HEK293T (cell line): Measurements from ENCODE around the gene CLEC4F.

Experiments used
- ELF4 ChIP-seq: fragments of 450-650 bp; IDR thresholded peaks from 2 replicates; pipeline ENCODE4 v1.6.1; 2017; ENCODE audit warnings: antibody characterized with exemption
- FOXA1 ChIP-seq: fragments of 450-650 bp; IDR thresholded peaks from 2 replicates; pipeline ENCODE4 v1.6.1; 2016; ENCODE audit warnings: mild to moderate bottlenecking
- HDGF ChIP-seq: fragments of 450-650 bp; IDR thresholded peaks from 2 replicates; pipeline ENCODE4 v1.6.1; 2017; ENCODE audit warnings: antibody characterized with exemption, borderline replicate concordance
- ZNF384 ChIP-seq: fragments of 450-650 bp; IDR thresholded peaks from 2 replicates; pipeline ENCODE4 v1.6.1; 2016

DNA sequence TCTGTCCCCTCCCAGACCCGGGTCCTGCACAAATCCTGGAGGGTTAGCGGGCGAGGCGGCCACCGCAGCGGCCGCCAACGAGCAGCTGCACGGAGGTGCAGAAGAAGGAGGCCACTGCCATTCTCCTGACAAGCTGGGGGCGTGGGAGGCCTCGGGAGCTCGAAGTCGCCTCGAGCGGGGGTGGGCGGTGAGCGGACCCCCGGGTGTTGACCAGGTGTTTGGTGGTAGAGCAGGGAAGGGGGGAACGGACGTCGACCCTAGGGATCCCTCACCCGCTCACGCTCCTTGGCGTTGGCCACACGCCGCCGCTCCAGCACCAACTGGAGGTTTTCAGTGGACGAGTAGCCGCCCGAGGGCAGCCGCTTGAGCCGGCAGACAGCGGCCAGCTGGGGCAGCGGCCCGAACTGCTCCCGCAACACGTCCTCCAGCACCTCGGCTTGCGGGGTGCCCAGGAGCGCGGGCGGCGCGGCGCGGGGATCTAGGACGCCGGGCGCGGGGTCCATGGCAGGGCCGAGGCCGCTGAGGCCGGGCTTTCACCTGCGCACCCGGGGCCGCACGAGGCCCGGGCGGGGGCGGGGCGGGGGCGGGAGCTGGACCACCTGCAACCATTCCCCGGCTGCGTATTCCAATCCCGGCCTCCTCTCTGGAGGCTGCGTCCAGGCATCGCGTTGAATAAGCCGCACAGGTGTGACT lies 30.1 kb downstream of the CLEC4F start, which contains the start of gene FIGLA:
- TF ChIP-seq ELF4 (no peak), HDGF (no peak), FOXA1 (no peak), ZNF384 (no peak)
